ENCODE data around the gene UBE2I. TPM values are rescaled to one million over a fixed set of nuclear protein-coding genes. Genes with fewer than 3 reads are reported as not detected.
A peak's percentile ranks its signal among the peaks of the same experiment; 100 is the strongest.

Gene UBE2I
- total RNA-seq, 1 experiment from 2014 or later = 290 TPM

DNA sequence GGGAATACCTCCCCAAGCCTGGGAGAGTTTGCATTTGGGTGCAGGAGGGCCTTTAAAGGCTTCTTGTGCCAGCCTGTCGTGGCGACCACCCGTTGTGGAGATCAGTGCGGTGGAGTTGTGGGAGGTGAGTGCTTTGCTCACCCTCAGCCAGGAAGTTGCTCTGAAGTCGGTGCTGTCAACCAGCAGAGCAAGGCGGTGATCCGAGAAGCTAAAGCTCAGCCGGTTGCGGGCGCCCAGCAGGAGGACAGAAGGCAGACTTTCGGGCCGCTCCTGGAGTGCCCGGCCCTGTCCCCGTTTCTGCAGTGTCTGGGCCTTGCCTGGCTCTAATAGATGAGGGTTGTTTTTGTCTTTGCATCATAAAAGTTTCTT is 1.4 kb downstream of the UBE2I start:
- Histone ChIP-seq H3K18ac (ENCODE audit: insufficient read length, low read depth, low read length) (no peak overlapping the region), H3K27ac (ENCODE audit: insufficient read length, low read depth, low read length) (no peak overlapping the region), H3K27me3 (ENCODE audit: insufficient read depth, low read length) (no peaks in the 10 kb centered on the region), H2BK20ac (ENCODE audit: low read depth, low read length, poor library complexity, severe bottlenecking) (no peak overlapping the region), H3K4me1 (ENCODE audit: insufficient read depth, low read length) (no peaks in the 10 kb centered on the region; the same call in 1 of the 2 replicates), H4K5ac (ENCODE audit: insufficient read length, low read depth, low read length) (no peak overlapping the region), H3K79me1 (ENCODE audit: insufficient read depth, low read depth, low read length, poor library complexity, severe bottlenecking) (peaks cover 9% of the 10 kb centered on the region), H2BK12ac (ENCODE audit: insufficient read length, low read depth, low read length) (no peak overlapping the region), H3K14ac (ENCODE audit: insufficient read depth, low read length) (no peak overlapping the region), H2BK120ac (ENCODE audit: low read depth, low read length, poor library complexity, severe bottlenecking) (no peak overlapping the region), H2BK15ac (ENCODE audit: low read depth, low read length) (no peak overlapping the region), H2AFZ (ENCODE audit: low read length) (no peak overlapping the region), H2BK5ac (ENCODE audit: insufficient read length, low read length) (no peak overlapping the region), H3K9me3 (ENCODE audit: control insufficient read depth, low read depth, low read length) (no peaks in the 10 kb centered on the region), H3K4ac (ENCODE audit: low read depth, low read length) (no peak overlapping the region), H3K23me2 (ENCODE audit: insufficient read length, low read depth, low read length, poor library complexity, severe bottlenecking) (peaks cover 13% of the 10 kb centered on the region), H3T11ph (ENCODE audit: low read length) (no peak overlapping the region), H3K9ac (ENCODE audit: extremely low read depth, insufficient read length, low read length) (peak overlapping the region; percentile 71), H4K91ac (ENCODE audit: insufficient read length, low read depth, low read length) (no peak overlapping the region), H4K20me1 (ENCODE audit: control insufficient read depth, insufficient read depth, insufficient read length) (peaks cover 5% of the 10 kb centered on the region), H4K8ac (replicated peaks; ENCODE audit: insufficient read length, low read depth, low read length) (no peak overlapping the region), H3K79me2 (ENCODE audit: insufficient read depth, low read length) (peaks cover 47% of the 10 kb centered on the region), H3K56ac (ENCODE audit: insufficient read length, low read depth, low read length) (no peak overlapping the region), H3K23ac (ENCODE audit: insufficient read length, low read depth, low read length) (no peak overlapping the region), H2AK5ac (ENCODE audit: insufficient read length, low read length) (no peak overlapping the region), H3K4me2 (ENCODE audit: insufficient read depth, insufficient read length, low read length) (peak overlapping the region; percentile 98)
- TF ChIP-seq, protein P1, sequence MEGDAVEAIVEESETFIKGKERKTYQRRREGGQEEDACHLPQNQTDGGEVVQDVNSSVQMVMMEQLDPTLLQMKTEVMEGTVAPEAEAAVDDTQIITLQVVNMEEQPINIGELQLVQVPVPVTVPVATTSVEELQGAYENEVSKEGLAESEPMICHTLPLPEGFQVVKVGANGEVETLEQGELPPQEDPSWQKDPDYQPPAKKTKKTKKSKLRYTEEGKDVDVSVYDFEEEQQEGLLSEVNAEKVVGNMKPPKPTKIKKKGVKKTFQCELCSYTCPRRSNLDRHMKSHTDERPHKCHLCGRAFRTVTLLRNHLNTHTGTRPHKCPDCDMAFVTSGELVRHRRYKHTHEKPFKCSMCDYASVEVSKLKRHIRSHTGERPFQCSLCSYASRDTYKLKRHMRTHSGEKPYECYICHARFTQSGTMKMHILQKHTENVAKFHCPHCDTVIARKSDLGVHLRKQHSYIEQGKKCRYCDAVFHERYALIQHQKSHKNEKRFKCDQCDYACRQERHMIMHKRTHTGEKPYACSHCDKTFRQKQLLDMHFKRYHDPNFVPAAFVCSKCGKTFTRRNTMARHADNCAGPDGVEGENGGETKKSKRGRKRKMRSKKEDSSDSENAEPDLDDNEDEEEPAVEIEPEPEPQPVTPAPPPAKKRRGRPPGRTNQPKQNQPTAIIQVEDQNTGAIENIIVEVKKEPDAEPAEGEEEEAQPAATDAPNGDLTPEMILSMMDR (conservative IDR thresholded peaks at IDR 0.05) = no peak
- peaks cover 22 to 39% (median 34%) of the 10 kb centered on the region in 3 experiments for H3K36me3 Mint-ChIP-seq (ENCODE audit: insufficient read depth in 1 of 3, low read depth in 3 of 3)
- peak overlapping the region; percentile 90 to 97 (median 97) for H3K27ac Mint-ChIP-seq
- H3K4me1 Mint-ChIP-seq = peaks cover 13 to 25% of the 10 kb centered on the region in 2 experiments
- DNase-seq = no peak
- H3K9me3 Mint-ChIP-seq = peaks cover 4 to 6% of the 10 kb centered on the region in 2 experiments
- WGBS (ENCODE audit: extremely low coverage, insufficient read length, low lambda C conversion rate) = no CpG with 5 or more reads among the region's 14 CpGs
- H3K4me3 Mint-ChIP-seq = peak overlapping the region; percentile 95 to 99
- no peaks in the 10 kb centered on the region for H3K27me3 Mint-ChIP-seq (ENCODE audit: low read depth)

Measured in H9 (cell line).